Nephron (organoid): ENCODE measurements around the gene MYO16.
A peak's percentile ranks its signal among the peaks of the same experiment; 100 is the strongest.

ENCODE experiments used
- H3K27ac Mint-ChIP-seq, 3 experiments: 2 replicates each; pipeline ENCODE4 v1.8.0; 2020; ENCODE audit warnings: mixed read lengths in 3 of 3, mild to moderate bottlenecking in 2 of 3, moderate library complexity in 1 of 3
- H3K27me3 Mint-ChIP-seq: 2 replicates; pipeline ENCODE4 v1.8.0; 2021; ENCODE audit warnings: low read depth, mild to moderate bottlenecking, moderate library complexity, mixed read lengths
- H3K36me3 Mint-ChIP-seq: 2 replicates; pipeline ENCODE4 v1.8.0; 2020; ENCODE audit warnings: low read depth, mixed read lengths
- H3K4me1 Mint-ChIP-seq: 2 replicates; pipeline ENCODE4 v1.8.0; 2020; ENCODE audit warnings: mixed read lengths
- H3K4me3 Mint-ChIP-seq, 3 experiments: 2 replicates each; pipeline ENCODE4 v1.8.0; 2020; ENCODE audit warnings: mild to moderate bottlenecking in 3 of 3, mixed read lengths in 3 of 3, moderate library complexity in 2 of 3
- H3K9me3 Mint-ChIP-seq: 2 replicates; pipeline ENCODE4 v1.8.0; 2020; ENCODE audit warnings: mixed read lengths
- TF ChIP-seq, protein P1 (sequence below), 3 experiments: fragments of 200-600 bp; sonication (generic); IDR thresholded peaks; one replicate each; pipeline ENCODE4 v1.5.0; 2021; ENCODE audit warnings: antibody characterized with exemption in 3 of 3; ENCODE audit not compliant: unreplicated experiment in 3 of 3

The MYO16 gene

DNA sequence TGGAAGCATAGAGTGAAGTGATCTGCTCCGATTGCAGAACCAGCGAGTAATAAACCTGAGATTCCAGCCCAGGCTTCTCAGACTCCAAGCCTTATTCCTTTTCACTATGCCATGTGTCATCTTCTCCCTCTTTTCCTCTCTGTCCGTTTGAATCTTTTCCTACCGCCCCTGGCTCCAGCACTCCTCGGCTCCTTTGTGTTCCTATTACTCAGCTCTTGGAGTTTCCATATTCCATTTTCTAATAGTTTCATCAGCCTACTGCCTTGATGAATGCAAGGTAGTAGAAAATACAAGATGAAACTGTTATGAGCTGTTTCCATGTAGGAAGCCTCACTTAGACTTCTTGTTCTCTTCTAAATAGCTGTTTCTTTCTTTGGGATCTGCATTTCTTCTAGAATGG, 138.6 kb downstream of the MYO16 start:
- Mint-ChIP-seq H3K4me3 (no peak overlapping the region), H3K9me3 (no peaks in the 10 kb centered on the region), H3K27ac (no peak overlapping the region), H3K4me1 (no peaks in the 10 kb centered on the region), H3K36me3 (no peaks in the 10 kb centered on the region), H3K27me3 (no peaks in the 10 kb centered on the region)
- TF ChIP-seq, protein P1, sequence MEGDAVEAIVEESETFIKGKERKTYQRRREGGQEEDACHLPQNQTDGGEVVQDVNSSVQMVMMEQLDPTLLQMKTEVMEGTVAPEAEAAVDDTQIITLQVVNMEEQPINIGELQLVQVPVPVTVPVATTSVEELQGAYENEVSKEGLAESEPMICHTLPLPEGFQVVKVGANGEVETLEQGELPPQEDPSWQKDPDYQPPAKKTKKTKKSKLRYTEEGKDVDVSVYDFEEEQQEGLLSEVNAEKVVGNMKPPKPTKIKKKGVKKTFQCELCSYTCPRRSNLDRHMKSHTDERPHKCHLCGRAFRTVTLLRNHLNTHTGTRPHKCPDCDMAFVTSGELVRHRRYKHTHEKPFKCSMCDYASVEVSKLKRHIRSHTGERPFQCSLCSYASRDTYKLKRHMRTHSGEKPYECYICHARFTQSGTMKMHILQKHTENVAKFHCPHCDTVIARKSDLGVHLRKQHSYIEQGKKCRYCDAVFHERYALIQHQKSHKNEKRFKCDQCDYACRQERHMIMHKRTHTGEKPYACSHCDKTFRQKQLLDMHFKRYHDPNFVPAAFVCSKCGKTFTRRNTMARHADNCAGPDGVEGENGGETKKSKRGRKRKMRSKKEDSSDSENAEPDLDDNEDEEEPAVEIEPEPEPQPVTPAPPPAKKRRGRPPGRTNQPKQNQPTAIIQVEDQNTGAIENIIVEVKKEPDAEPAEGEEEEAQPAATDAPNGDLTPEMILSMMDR (IDR thresholded peaks at IDR 0.05; ENCODE audit: unreplicated experiment in 3 of 3): no peak

DNA sequence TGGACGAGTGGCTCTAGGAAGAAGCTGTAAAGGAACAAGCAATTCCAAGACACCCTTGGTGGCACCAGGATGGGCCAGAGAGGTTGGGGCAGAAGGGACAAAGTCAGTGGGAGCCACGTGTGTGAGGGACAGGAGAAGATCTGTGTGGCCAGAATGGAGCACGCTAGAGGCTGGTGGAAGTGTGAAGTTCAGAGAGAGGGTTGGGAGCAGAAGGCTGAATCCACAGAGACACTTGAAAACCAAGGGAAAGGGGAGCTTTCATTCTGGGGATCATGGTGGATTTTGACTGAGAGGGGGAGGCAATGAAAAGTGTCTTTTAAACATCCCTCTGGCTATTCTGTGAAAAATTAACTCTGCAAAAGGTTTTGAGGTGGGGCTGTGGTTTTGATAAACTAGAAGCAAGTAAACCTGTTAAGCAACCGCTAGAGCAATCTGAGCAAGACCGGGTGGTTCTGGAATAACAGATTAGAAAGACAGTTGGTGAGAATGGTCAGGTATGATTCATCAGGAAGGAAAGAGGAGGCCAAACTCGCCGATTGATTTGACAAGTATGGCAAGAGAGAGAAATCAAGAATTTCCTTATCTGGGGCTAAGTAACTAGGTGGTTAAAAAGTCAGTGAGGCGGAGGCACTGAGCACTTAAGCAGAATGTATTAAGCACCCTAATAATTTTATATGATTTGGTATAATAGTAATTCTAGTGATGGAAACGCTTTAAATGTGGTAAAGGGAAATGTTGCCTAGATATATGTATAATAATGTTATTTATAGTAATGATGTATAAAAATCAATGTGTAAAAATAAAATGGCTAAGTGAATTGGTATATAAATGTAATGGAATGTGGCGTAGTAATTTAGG, 140.0 kb downstream of the MYO16 start:
- Mint-ChIP-seq H3K36me3 (no peaks in the 10 kb centered on the region), H3K27ac (peak overlapping the region in 1 of 3 experiments; percentile 12), H3K4me3 (no peak overlapping the region), H3K9me3 (no peaks in the 10 kb centered on the region), H3K27me3 (no peaks in the 10 kb centered on the region), H3K4me1 (no peaks in the 10 kb centered on the region)
- TF ChIP-seq, protein P1 (IDR thresholded peaks at IDR 0.05; ENCODE audit: unreplicated experiment in 3 of 3): no peak

DNA sequence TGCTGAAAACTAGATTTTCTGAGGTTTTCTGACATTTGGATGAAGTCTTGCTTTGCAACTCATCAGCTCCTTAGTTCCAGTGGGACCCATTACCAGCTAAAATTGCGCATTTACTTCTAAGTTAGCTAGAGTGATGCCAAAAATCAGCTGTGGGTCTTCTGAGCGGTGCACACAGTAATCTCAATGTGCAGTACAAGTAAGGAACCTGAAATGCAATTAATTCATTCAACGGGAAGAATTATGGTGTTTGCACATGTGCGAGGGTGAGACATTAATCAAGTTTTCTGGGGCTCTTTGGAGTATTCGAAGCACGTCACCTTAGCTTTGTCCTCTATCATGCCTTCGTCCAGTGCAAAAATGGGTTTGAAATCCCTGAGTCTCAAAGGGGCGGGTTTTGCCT, 146.2 kb downstream of the MYO16 start:
- Mint-ChIP-seq H3K36me3 (no peaks in the 10 kb centered on the region), H3K4me3 (no peak overlapping the region), H3K27ac (no peak overlapping the region), H3K27me3 (no peaks in the 10 kb centered on the region), H3K4me1 (no peaks in the 10 kb centered on the region), H3K9me3 (no peaks in the 10 kb centered on the region)
- TF ChIP-seq, protein P1 (IDR thresholded peaks at IDR 0.05; ENCODE audit: unreplicated experiment in 3 of 3): no peak

DNA sequence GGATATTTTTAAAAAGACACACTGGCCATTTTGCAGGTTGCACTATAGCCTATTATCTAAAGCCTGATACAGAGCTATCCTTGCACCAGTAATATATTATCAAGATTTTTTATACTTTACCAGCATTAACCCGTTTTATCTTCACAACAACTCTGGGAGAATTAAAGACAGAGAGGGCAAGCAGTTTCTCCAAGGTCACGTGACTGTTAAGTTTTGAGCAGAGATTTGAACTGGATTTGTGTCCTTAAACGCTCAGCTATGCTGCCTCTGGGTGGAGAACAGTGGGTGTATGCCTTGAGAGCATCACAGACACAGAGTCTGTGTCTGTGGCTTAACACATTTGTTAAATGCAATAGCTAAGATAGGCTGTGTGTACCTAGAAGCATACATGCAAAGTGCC, 147.2 kb downstream of the MYO16 start:
- Mint-ChIP-seq H3K27ac (no peak overlapping the region), H3K4me3 (no peak overlapping the region), H3K9me3 (peaks cover under 1% of the 10 kb centered on the region)

DNA sequence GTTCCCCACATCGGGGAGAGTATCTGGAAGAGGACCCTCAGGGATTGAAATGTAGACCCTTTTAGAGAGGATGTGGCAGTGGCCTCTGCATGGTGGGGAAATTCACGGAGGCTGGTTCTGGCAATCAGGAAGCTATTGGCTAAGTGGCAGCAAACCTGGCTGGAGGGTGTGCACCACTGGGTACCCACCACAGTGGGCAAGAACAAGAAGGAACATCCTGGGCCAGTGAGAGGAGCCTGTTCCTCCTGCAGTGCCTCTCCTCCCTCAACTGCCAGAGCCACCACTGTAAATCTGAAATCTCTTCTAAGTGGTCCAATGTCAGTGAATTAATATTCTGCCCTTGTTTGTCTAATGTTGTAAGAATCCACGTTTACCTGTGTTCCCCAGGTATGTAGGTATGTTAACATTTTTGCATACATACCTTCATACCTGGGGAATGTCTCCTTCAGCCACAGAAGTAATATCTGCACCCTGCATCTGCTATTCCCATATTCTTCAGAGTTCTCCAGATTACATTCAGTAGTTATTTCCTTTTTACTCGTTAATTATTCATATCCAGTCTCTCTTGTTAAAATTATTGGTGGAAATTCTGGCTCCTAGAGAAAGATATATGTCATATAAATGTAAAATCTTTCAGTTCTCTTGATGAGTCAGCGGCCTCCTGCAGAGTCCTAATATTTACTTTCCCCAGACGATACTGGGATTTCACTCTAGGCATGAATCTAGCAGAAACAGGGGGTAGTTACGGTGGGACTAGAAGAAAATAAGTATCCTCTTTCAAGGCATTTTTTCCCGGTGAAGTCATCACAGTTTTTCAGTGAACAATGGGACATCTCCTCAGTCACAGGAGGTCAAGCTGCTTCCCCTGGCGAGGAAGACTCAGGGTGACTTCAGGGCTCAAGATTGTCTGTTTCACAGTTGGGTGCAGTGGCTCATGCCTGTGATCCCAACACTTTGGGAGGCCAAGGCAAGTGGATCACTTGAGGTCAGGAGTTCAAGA, 148.3 kb downstream of the MYO16 start:
- TF ChIP-seq, protein P1 (IDR thresholded peaks at IDR 0.05; ENCODE audit: unreplicated experiment in 3 of 3): no peak
- no peak overlapping the region for H3K4me3 Mint-ChIP-seq
- H3K27ac Mint-ChIP-seq: no peak overlapping the region
- no peaks in the 10 kb centered on the region for H3K4me1 Mint-ChIP-seq
- no peaks in the 10 kb centered on the region for H3K36me3 Mint-ChIP-seq
- no peaks in the 10 kb centered on the region for H3K27me3 Mint-ChIP-seq
- H3K9me3 Mint-ChIP-seq: peaks cover 6% of the 10 kb centered on the region

More for the DNA sequence above, 147.2 kb downstream of the MYO16 start:
- H3K27me3 Mint-ChIP-seq: no peaks in the 10 kb centered on the region
- H3K4me1 Mint-ChIP-seq: no peaks in the 10 kb centered on the region
- no peaks in the 10 kb centered on the region for H3K36me3 Mint-ChIP-seq
- TF ChIP-seq, protein P1 (IDR thresholded peaks at IDR 0.05; ENCODE audit: unreplicated experiment in 3 of 3): no peak
